H9 (cell line): ENCODE measurements around the gene SCUBE1. TPM values are rescaled to one million over a fixed set of nuclear protein-coding genes. Genes with fewer than 3 reads are reported as not detected.

Experiments used
- DNase-seq: peaks from one replicate; pipeline ENCODE4 v3.0.0-alpha.2; 2017
- H2AFZ ChIP-seq: one replicate; pipeline ENCODE4 v1.6.1; 2013; ENCODE audit warnings: mild to moderate bottlenecking, low read length, control low read depth, moderate library complexity
- H2AK5ac ChIP-seq: 2 replicates; pipeline ENCODE4 v1.6.1; 2013; ENCODE audit warnings: low read length, control low read depth, mixed read lengths; ENCODE audit not compliant: insufficient read length
- H2BK120ac ChIP-seq: one replicate; pipeline ENCODE4 v1.6.1; 2013; ENCODE audit warnings: low read depth, mild to moderate bottlenecking, low read length, control low read depth, inconsistent platforms; ENCODE audit not compliant: poor library complexity, severe bottlenecking
- H2BK12ac ChIP-seq: 2 replicates; pipeline ENCODE4 v1.6.1; 2013; ENCODE audit warnings: low read length, control low read depth, mixed read lengths, low read depth; ENCODE audit not compliant: insufficient read length
- H2BK15ac ChIP-seq: 2 replicates; pipeline ENCODE4 v1.6.1; 2013; ENCODE audit warnings: low read depth, low read length, control low read depth
- H2BK20ac ChIP-seq: one replicate; pipeline ENCODE4 v1.6.1; 2013; ENCODE audit warnings: low read depth, mild to moderate bottlenecking, low read length, control low read depth, inconsistent platforms; ENCODE audit not compliant: poor library complexity, severe bottlenecking
- H2BK5ac ChIP-seq: 2 replicates; pipeline ENCODE4 v1.6.1; 2013; ENCODE audit warnings: low read length, control low read depth, mixed read lengths; ENCODE audit not compliant: insufficient read length
- H3K14ac ChIP-seq: 2 replicates; pipeline ENCODE4 v1.6.1; 2013; ENCODE audit warnings: low read length, control low read depth; ENCODE audit not compliant: insufficient read depth
- H3K18ac ChIP-seq: 2 replicates; pipeline ENCODE4 v1.6.1; 2013; ENCODE audit warnings: low read depth, mild to moderate bottlenecking, mixed read lengths, low read length, control low read depth; ENCODE audit not compliant: insufficient read length
- H3K23ac ChIP-seq: 2 replicates; pipeline ENCODE4 v1.6.1; 2013; ENCODE audit warnings: low read length, control low read depth, mixed read lengths, low read depth; ENCODE audit not compliant: insufficient read length
- H3K23me2 ChIP-seq: 2 replicates; pipeline ENCODE4 v1.6.1; 2013; ENCODE audit warnings: low read depth, mild to moderate bottlenecking, mixed read lengths, low read length, control low read depth; ENCODE audit not compliant: insufficient read length, poor library complexity, severe bottlenecking
- H3K27ac ChIP-seq: 2 replicates; pipeline ENCODE4 v1.5.1; 2013; ENCODE audit warnings: low read length, control low read depth, mixed read lengths, low read depth; ENCODE audit not compliant: insufficient read length
- H3K27me3 ChIP-seq: 2 replicates; pipeline ENCODE4 v1.6.1; 2013; ENCODE audit warnings: low read length, control low read depth, inconsistent platforms; ENCODE audit not compliant: insufficient read depth
- H3K4ac ChIP-seq: 2 replicates; pipeline ENCODE4 v1.6.1; 2013; ENCODE audit warnings: low read depth, mild to moderate bottlenecking, control low read depth, inconsistent platforms, low read length, moderate library complexity
- H3K4me1 ChIP-seq: 2 replicates; pipeline ENCODE4 v1.6.1; 2013; ENCODE audit warnings: low read length, control low read depth, inconsistent platforms; ENCODE audit not compliant: insufficient read depth
- H3K4me2 ChIP-seq: 2 replicates; pipeline ENCODE4 v1.6.1; 2013; ENCODE audit warnings: low read length, control low read depth, mixed read lengths; ENCODE audit not compliant: insufficient read length, insufficient read depth
- H3K56ac ChIP-seq: 2 replicates; pipeline ENCODE4 v1.6.1; 2013; ENCODE audit warnings: low read depth, mild to moderate bottlenecking, mixed read lengths, low read length, control low read depth; ENCODE audit not compliant: insufficient read length
- H3K79me1 ChIP-seq: 2 replicates; pipeline ENCODE4 v1.6.1; 2013; ENCODE audit warnings: low read depth, mild to moderate bottlenecking, moderate library complexity, low read length, control low read depth, inconsistent platforms; ENCODE audit not compliant: insufficient read depth, poor library complexity, severe bottlenecking
- H3K79me2 ChIP-seq: 2 replicates; pipeline ENCODE4 v1.6.1; 2013; ENCODE audit warnings: low read length, control low read depth, inconsistent platforms; ENCODE audit not compliant: insufficient read depth
- H3K9ac ChIP-seq: 2 replicates; pipeline ENCODE4 v1.6.1; 2013; ENCODE audit warnings: low read length, control low read depth, mixed read lengths; ENCODE audit not compliant: insufficient read length; ENCODE audit errors: extremely low read depth
- H3K9me3 ChIP-seq: one replicate; pipeline ENCODE4 v1.6.1; 2013; ENCODE audit warnings: low read depth, low read length, inconsistent platforms; ENCODE audit not compliant: control insufficient read depth
- H3T11ph ChIP-seq: one replicate; pipeline ENCODE4 v1.6.1; 2013; ENCODE audit warnings: mild to moderate bottlenecking, low read length, control low read depth, inconsistent platforms
- H4K20me1 ChIP-seq: one replicate; pipeline ENCODE4 v1.6.1; 2013; ENCODE audit not compliant: control insufficient read depth, insufficient read length, insufficient read depth
- H4K5ac ChIP-seq: 2 replicates; pipeline ENCODE4 v1.6.1; 2013; ENCODE audit warnings: low read depth, mild to moderate bottlenecking, mixed read lengths, low read length, control low read depth; ENCODE audit not compliant: insufficient read length
- H4K8ac ChIP-seq: replicated peaks from 2 replicates; pipeline ENCODE4 v1.6.1; 2013; ENCODE audit warnings: low read length, control low read depth, mixed read lengths, low read depth; ENCODE audit not compliant: insufficient read length
- H4K91ac ChIP-seq: 2 replicates; pipeline ENCODE4 v1.6.1; 2013; ENCODE audit warnings: low read depth, mild to moderate bottlenecking, moderate library complexity, mixed read lengths, low read length, control low read depth; ENCODE audit not compliant: insufficient read length
- H3K27ac Mint-ChIP-seq, 3 experiments: 2 replicates in 2 of 3; 3 replicates in 1 of 3; pipeline ENCODE4 v1.8.0; 2020 to 2021; ENCODE audit warnings: mixed read lengths in 3 of 3, mild to moderate bottlenecking in 1 of 3, moderate library complexity in 1 of 3
- H3K27me3 Mint-ChIP-seq: 2 replicates; pipeline ENCODE4 v1.8.0; 2021; ENCODE audit warnings: low read depth, mild to moderate bottlenecking, moderate library complexity, mixed read lengths
- H3K36me3 Mint-ChIP-seq, 3 experiments: 2 replicates in 2 of 3; 3 replicates in 1 of 3; pipeline ENCODE4 v1.8.0; 2020 to 2021; ENCODE audit warnings: low read depth in 3 of 3, mixed read lengths in 3 of 3; ENCODE audit not compliant: insufficient read depth in 1 of 3
- H3K4me1 Mint-ChIP-seq, 2 experiments: 2 replicates each; pipeline ENCODE4 v1.8.0; 2020; ENCODE audit warnings: mixed read lengths in 2 of 2
- H3K4me3 Mint-ChIP-seq, 2 experiments: 2 replicates in 1 of 2; 3 replicates in 1 of 2; pipeline ENCODE4 v1.8.0; 2020 to 2021; ENCODE audit warnings: mild to moderate bottlenecking in 2 of 2, mixed read lengths in 2 of 2, moderate library complexity in 1 of 2
- H3K9me3 Mint-ChIP-seq, 2 experiments: 2 replicates in 1 of 2; 3 replicates in 1 of 2; pipeline ENCODE4 v1.8.0; 2020; ENCODE audit warnings: mild to moderate bottlenecking in 2 of 2, mixed read lengths in 2 of 2, moderate library complexity in 1 of 2
- CTCF ChIP-seq: fragments of 200-600 bp; sonication (generic); conservative IDR thresholded peaks from 3 replicates; pipeline ENCODE4 v1.8.0; 2021; ENCODE audit warnings: antibody characterized with exemption, mild to moderate bottlenecking
- WGBS: extraction: QIAGEN DNeasy Blood & Tissue Kit; methylation state at CpG from one replicate; pipeline ENCODE4 v1.1.7; 2013; ENCODE audit warnings: missing lambda C conversion rate, low lambda C conversion rate, mixed read lengths; ENCODE audit not compliant: insufficient read length; ENCODE audit errors: extremely low coverage; 5-methylcytosine and 5-hydroxymethylcytosine counted together
- total RNA-seq: library from RNA; stranded (reverse); gene quantifications from 2 replicates; pipeline ENCODE4 v1.2.1, GENCODE V29; 2021

The SCUBE1 gene
- total RNA-seq, 1 experiment from 2014 or later, result 1.2 TPM

- no CpG with 5 or more reads among the region's 13 CpGs for WGBS
- Histone ChIP-seq H2BK12ac (no peak overlapping the region), H3K56ac (no peak overlapping the region), H3K79me2 (peaks cover 7% of the 10 kb centered on the region), H3K23me2 (peaks cover 8% of the 10 kb centered on the region), H3T11ph (no peak overlapping the region), H3K4me1 (peaks cover 4% of the 10 kb centered on the region; the same call in 1 of the 2 replicates), H3K9me3 (no peaks in the 10 kb centered on the region), H2AK5ac (no peak overlapping the region), H2BK15ac (no peak overlapping the region), H4K8ac (no peak overlapping the region), H3K23ac (no peak overlapping the region), H3K18ac (no peak overlapping the region), H4K5ac (no peak overlapping the region), H2BK120ac (no peak overlapping the region), H3K79me1 (no peaks in the 10 kb centered on the region), H3K9ac (no peak overlapping the region), H2BK5ac (no peak overlapping the region), H3K4me2 (no peak overlapping the region), H2AFZ (no peak overlapping the region), H2BK20ac (no peak overlapping the region), H3K27ac (no peak overlapping the region), H3K27me3 (no peaks in the 10 kb centered on the region), H3K14ac (no peak overlapping the region), H3K4ac (no peak overlapping the region), H4K91ac (no peak overlapping the region), H4K20me1 (no peaks in the 10 kb centered on the region)
- Mint-ChIP-seq H3K27ac (no peak overlapping the region; a peak in 1 of 7 replicates), H3K9me3 (no peaks in the 10 kb centered on the region), H3K4me3 (no peak overlapping the region), H3K36me3 (peaks cover 31 to 56% (median 49%) of the 10 kb centered on the region in 3 experiments), H3K27me3 (no peaks in the 10 kb centered on the region), H3K4me1 (peaks cover 15 to 17% of the 10 kb centered on the region in 2 experiments)
- no peak for DNase-seq
- no peak for TF ChIP-seq CTCF
Measured at GRCh38 chr22:43181321-43182076, 161.7 kb downstream of the SCUBE1 start.
